Keratinocyte (primary cell): ENCODE measurements around the gene GRK3. TPM values are rescaled to one million over a fixed set of nuclear protein-coding genes. Genes with fewer than 3 reads are reported as not detected.
"Not testable (repeated sequence)": the region's sequence is repeated elsewhere in the genome, so short reads cannot be mapped to it uniquely, and the experiment has no call there.

ENCODE experiments used
- DNase-seq: peaks from one replicate; pipeline ENCODE4 v3.0.0-alpha.2; 2011; ENCODE audit warnings: low read depth, missing footprints, low spot score
- FAIRE-seq: peaks from 2 replicates; lab custom pipeline; 2011; peaks lifted over from hg19 to GRCh38; lab: Jason Lieb, UNC
- H2AFZ ChIP-seq: 2 replicates; pipeline ENCODE4 v1.6.0; 2012; ENCODE audit warnings: low read length, control low read depth, inconsistent platforms; ENCODE audit not compliant: control insufficient read depth
- H3K27ac ChIP-seq: 2 replicates; pipeline ENCODE4 v1.5.1; 2011; ENCODE audit warnings: low read length; ENCODE audit not compliant: control insufficient read depth, insufficient read depth
- H3K27me3 ChIP-seq: 3 replicates; pipeline ENCODE4 v1.6.0; 2011; ENCODE audit warnings: low read length; ENCODE audit not compliant: control insufficient read depth, insufficient read depth; ENCODE audit errors: extremely low read depth
- H3K36me3 ChIP-seq, 2 experiments: 2 replicates in 1 of 2; 3 replicates in 1 of 2; pipeline ENCODE4 v1.5.1; 2011; ENCODE audit warnings: low read length in 2 of 2, mild to moderate bottlenecking in 1 of 2; ENCODE audit not compliant: control insufficient read depth in 2 of 2, insufficient read depth in 2 of 2; ENCODE audit errors: extremely low read depth in 1 of 2
- H3K4me1 ChIP-seq: 3 replicates; pipeline ENCODE4 v1.5.1; 2011; ENCODE audit warnings: low read length; ENCODE audit not compliant: control insufficient read depth, insufficient read depth; ENCODE audit errors: extremely low read depth
- H3K4me2 ChIP-seq: 3 replicates; pipeline ENCODE4 v1.6.0; 2011; ENCODE audit warnings: low read depth, low read length; ENCODE audit not compliant: control insufficient read depth, insufficient read depth; ENCODE audit errors: extremely low read depth
- H3K4me3 ChIP-seq, 3 experiments: fragments of 200-600 bp in 1 of 3; sonication (generic) in 1 of 3; 2 replicates in 2 of 3; 3 replicates in 1 of 3; pipeline ENCODE4 v1.5.1; 2011 to 2016; ENCODE audit warnings: low read length in 3 of 3, mild to moderate bottlenecking in 3 of 3, control low read depth in 2 of 3, inconsistent platforms in 1 of 3, low read depth in 1 of 3, mixed read lengths in 1 of 3, mixed run types in 1 of 3, moderate library complexity in 1 of 3; ENCODE audit not compliant: control insufficient read depth in 2 of 3, insufficient read depth in 2 of 3; ENCODE audit errors: extremely low read depth in 1 of 3
- H3K79me2 ChIP-seq: 2 replicates; pipeline ENCODE4 v1.6.0; 2012; ENCODE audit warnings: low read length; ENCODE audit not compliant: control insufficient read depth, insufficient read depth
- H3K9ac ChIP-seq: 3 replicates; pipeline ENCODE4 v1.6.0; 2011; ENCODE audit warnings: low read length; ENCODE audit not compliant: control insufficient read depth, insufficient read depth; ENCODE audit errors: extremely low read depth
- H3K9me1 ChIP-seq: 3 replicates; pipeline ENCODE4 v1.6.0; 2011; ENCODE audit warnings: low read length; ENCODE audit not compliant: control insufficient read depth, insufficient read depth; ENCODE audit errors: extremely low read depth
- H3K9me3 ChIP-seq: 2 replicates; pipeline ENCODE4 v1.5.1; 2012; ENCODE audit warnings: low read depth, low read length; ENCODE audit not compliant: control insufficient read depth
- H4K20me1 ChIP-seq: 3 replicates; pipeline ENCODE4 v1.6.0; 2011; ENCODE audit warnings: low read length; ENCODE audit not compliant: control insufficient read depth, insufficient read depth; ENCODE audit errors: extremely low read depth
- EZH2 ChIP-seq: IDR thresholded peaks from one replicate; pipeline ENCODE4 v1.6.1; 2012; ENCODE audit warnings: inconsistent platforms, mild to moderate bottlenecking, low read length, moderate library complexity
- dilution Hi-C: fragments of 300-500 bp; cut with MboI; formaldehyde crosslinking; loops from one replicate; pipeline ENCODE4 v1.7.0; 2020; ENCODE audit warnings: low sequenced_read_pairs; ENCODE audit not compliant: extremely low pct_ligation_motif_present
- polyA plus RNA-seq, 5 experiments: library from polyadenylated mRNA; depleted of rRNA in 3 of 5; stranded (reverse) in 3 of 5; stranded (forward) in 1 of 5; unstranded in 1 of 5; fragments of >200 nt; gene quantifications; 1 replicate in 1 of 5; 2 replicates in 3 of 5; 3 replicates in 1 of 5; pipeline versions ENCODE4 v1.2.1 to v1.2.3, GENCODE V29; 2011 to 2012; ENCODE audit warnings: missing spikeins in 2 of 5, low read depth in 1 of 5, low replicate concordance in 1 of 5
- TF ChIP-seq, protein P1 (sequence below), 3 experiments: IDR thresholded peaks in 1 of 3; conservative IDR thresholded peaks in 1 of 3; optimal IDR thresholded peaks in 1 of 3; 2 replicates in 2 of 3; 3 replicates in 1 of 3; pipeline versions ENCODE3 to v1.5.1; 2011; ENCODE audit warnings: low read length in 3 of 3, mild to moderate bottlenecking in 3 of 3, moderate library complexity in 2 of 3, control low read depth in 1 of 3, inconsistent platforms in 1 of 3; ENCODE audit not compliant: insufficient read depth in 2 of 3; ENCODE audit errors: extremely low read depth in 1 of 3

The GRK3 gene
- polyA plus RNA-seq, 1 donor (not counting 4 experiments of a cell fraction or from before 2014, with no cell fraction given) = 8.1 TPM

DNA sequence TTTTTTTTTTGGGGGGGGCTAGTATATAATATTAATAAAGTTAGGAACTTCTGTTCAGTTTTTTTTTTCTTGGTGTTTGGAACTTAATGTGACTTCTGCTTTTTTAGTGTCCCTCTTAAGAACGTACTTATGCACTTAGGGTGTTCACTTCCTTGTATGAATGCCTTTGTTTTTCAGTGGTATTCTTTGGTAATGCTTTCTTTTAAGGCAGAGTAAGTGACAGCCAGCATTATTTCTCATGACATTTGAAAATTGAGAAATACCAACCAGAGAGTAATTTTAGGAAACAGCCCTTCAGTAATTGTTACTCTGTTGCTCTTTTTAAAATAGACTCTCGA, 2.4 kb downstream of the GRK3 start:
- DNase-seq (no peak), FAIRE-seq (no peak)
- no peak overlapping the region for H3K27ac ChIP-seq
- H3K9me1 ChIP-seq = no peaks in the 10 kb centered on the region
- no peak overlapping the region for H2AFZ ChIP-seq
- H3K4me2 ChIP-seq = peak overlapping the region; percentile 92
- peaks cover 17% of the 10 kb centered on the region for H3K4me1 ChIP-seq
- no peaks in the 10 kb centered on the region for H4K20me1 ChIP-seq
- dilution Hi-C loops = no loop called here
- no peaks in the 10 kb centered on the region for H3K36me3 ChIP-seq
- TF ChIP-seq, protein P1, sequence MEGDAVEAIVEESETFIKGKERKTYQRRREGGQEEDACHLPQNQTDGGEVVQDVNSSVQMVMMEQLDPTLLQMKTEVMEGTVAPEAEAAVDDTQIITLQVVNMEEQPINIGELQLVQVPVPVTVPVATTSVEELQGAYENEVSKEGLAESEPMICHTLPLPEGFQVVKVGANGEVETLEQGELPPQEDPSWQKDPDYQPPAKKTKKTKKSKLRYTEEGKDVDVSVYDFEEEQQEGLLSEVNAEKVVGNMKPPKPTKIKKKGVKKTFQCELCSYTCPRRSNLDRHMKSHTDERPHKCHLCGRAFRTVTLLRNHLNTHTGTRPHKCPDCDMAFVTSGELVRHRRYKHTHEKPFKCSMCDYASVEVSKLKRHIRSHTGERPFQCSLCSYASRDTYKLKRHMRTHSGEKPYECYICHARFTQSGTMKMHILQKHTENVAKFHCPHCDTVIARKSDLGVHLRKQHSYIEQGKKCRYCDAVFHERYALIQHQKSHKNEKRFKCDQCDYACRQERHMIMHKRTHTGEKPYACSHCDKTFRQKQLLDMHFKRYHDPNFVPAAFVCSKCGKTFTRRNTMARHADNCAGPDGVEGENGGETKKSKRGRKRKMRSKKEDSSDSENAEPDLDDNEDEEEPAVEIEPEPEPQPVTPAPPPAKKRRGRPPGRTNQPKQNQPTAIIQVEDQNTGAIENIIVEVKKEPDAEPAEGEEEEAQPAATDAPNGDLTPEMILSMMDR (optimal IDR thresholded peaks at IDR 0.05 in 1 of 3, IDR thresholded peaks at IDR 0.05 in 1 of 3, conservative IDR thresholded peaks at IDR 0.05 in 1 of 3; ENCODE audit: extremely low read depth in 1 of 3, insufficient read depth in 2 of 3, low read length in 3 of 3) = no peak
- no peak for TF ChIP-seq EZH2
- no peaks in the 10 kb centered on the region for H3K9me3 ChIP-seq
- H3K27me3 ChIP-seq = no peaks in the 10 kb centered on the region
- no peak overlapping the region for H3K4me3 ChIP-seq
- no peak overlapping the region for H3K9ac ChIP-seq
- H3K79me2 ChIP-seq = peaks cover 8% of the 10 kb centered on the region

DNA sequence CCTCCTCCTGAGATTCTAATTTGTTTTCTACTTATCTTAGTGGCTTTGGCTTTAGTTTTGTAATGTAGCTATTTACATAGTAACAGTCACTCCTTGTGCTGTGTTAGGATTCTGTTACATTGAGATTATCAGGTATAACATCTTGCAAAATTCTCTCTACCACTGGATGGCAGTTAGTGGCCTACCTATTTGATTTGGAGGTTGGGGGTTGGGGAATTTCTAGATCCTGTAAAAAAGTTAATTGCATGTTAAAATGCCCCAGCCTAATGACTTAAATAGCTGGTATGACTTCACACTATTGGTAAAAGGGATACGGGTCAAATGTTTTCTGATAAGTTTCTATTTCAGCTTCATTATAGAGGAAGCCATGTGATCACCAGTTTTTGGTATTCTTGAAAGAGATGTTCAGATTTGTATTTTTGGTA, 2.8 kb downstream of the GRK3 start:
- TF ChIP-seq, protein P1 (optimal IDR thresholded peaks at IDR 0.05 in 1 of 3, IDR thresholded peaks at IDR 0.05 in 1 of 3, conservative IDR thresholded peaks at IDR 0.05 in 1 of 3; ENCODE audit: extremely low read depth in 1 of 3, insufficient read depth in 2 of 3, low read length in 3 of 3) = peak in 2 of 3 experiments; percentile 16 to 26
- TF ChIP-seq EZH2 = no peak
- Histone ChIP-seq H3K4me1 (peaks cover 17% of the 10 kb centered on the region), H3K36me3 (no peaks in the 10 kb centered on the region), H4K20me1 (no peaks in the 10 kb centered on the region), H3K4me3 (no peak overlapping the region), H2AFZ (no peak overlapping the region), H3K9me3 (no peaks in the 10 kb centered on the region), H3K9ac (no peak overlapping the region), H3K79me2 (peaks cover 8% of the 10 kb centered on the region), H3K27ac (no peak overlapping the region), H3K27me3 (no peaks in the 10 kb centered on the region), H3K9me1 (no peaks in the 10 kb centered on the region), H3K4me2 (no peak overlapping the region)
- FAIRE-seq (peak; percentile 13), DNase-seq (no peak)
- dilution Hi-C loops = no loop called here

DNA sequence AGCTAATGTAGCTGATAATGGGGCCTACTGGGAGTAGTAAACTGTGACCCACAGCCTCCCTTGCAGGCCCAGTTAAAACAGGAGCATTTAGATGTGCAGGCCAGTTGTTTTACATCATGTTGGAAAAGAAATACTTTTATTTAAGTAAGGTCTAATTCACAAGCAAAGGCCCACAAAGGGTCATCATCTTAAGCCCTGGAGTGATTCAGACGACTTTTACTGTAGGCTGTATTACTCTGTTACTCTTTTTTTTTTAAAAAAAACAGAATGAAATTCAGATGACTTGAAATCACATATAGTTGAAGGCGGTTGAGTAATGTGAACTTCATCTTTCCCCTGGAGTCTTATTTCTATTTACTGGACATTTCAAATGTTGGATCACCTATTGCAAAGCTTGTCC, 3.6 kb downstream of the GRK3 start:
- H3K4me2 ChIP-seq, H3K27me3 ChIP-seq, H3K9ac ChIP-seq, DNase-seq, H3K27ac ChIP-seq, H3K4me3 ChIP-seq, H3K9me1 ChIP-seq, H3K9me3 ChIP-seq, H3K79me2 ChIP-seq, dilution Hi-C loops, H2AFZ ChIP-seq, H3K36me3 ChIP-seq, FAIRE-seq, H4K20me1 ChIP-seq: not testable (repeated sequence)
- peaks cover 17% of the 10 kb centered on the region for H3K4me1 ChIP-seq
